A549 (cell line): ENCODE data around the gene PCYT2. TPM values are rescaled to one million over a fixed set of nuclear protein-coding genes. Genes with fewer than 3 reads are reported as not detected.
A peak's percentile ranks its signal among the peaks of the same experiment; 100 is the strongest.

Experiments
- ATAC-seq, 2 experiments: fragments of 200-7000 bp in 1 of 2; fragments of >200 bp in 1 of 2; cut with Nextera tagmentation in 1 of 2; cut with Tn5 transposase in 1 of 2; 3 replicates each; pipeline versions ENCODE4 v1.8.0 to v1.9.1; 2018 to 2020; ENCODE audit warnings: mild to moderate bottlenecking in 1 of 2, moderate library complexity in 1 of 2
- CTCF ChIA-PET: fragments of 300-600 bp; sonication (Branson Sonifier 250); formaldehyde crosslinking; extraction: SDS; loops from one replicate; lab custom pipeline; 2021; ENCODE audit warnings: antibody characterized with exemption, inconsistent platforms; lab: Yijun Ruan, JAX
- POLR2A ChIA-PET: fragments of 350-600 bp; formaldehyde crosslinking; extraction: SDS; loops from one replicate; lab custom pipeline; 2021; ENCODE audit warnings: antibody characterized with exemption, inconsistent platforms; lab: Yijun Ruan, JAX
- DNase-seq, 2 experiments: peaks; one replicate each; pipeline versions ENCODE4 v3.0.0 to v3.0.0-alpha.2; 2011 to 2016; ENCODE audit warnings: low read depth in 1 of 2, low spot score in 1 of 2
- FAIRE-seq: peaks from 2 replicates; lab custom pipeline; 2011; peaks lifted over from hg19 to GRCh38; lab: Jason Lieb, UNC
- H3K27ac ChIP-seq, 2 experiments: fragments of >200 bp; sonication (Bioruptor Twin); formaldehyde crosslinking; 3 replicates each; pipeline ENCODE4 v1.5.1; 2016 to 2017
- H3K4me1 ChIP-seq: fragments of >200 bp; sonication (Bioruptor Twin); formaldehyde crosslinking; 3 replicates; pipeline ENCODE4 v1.6.1; 2016
- H3K4me2 ChIP-seq: fragments of >200 bp; sonication (Bioruptor Twin); formaldehyde crosslinking; 3 replicates; pipeline ENCODE4 v1.6.1; 2016
- H3K4me3 ChIP-seq: fragments of >200 bp; sonication (Bioruptor Twin); formaldehyde crosslinking; 3 replicates; pipeline ENCODE4 v1.5.1; 2016
- H3K9me3 ChIP-seq: fragments of >200 bp; sonication (Bioruptor Twin); formaldehyde crosslinking; 3 replicates; pipeline ENCODE4 v1.6.1; 2016
- CBX8 ChIP-seq: fragments of 200-600 bp; sonication (generic); IDR thresholded peaks from 2 replicates; pipeline ENCODE4 v1.6.1; 2016
- CHD2 ChIP-seq: fragments of 150-350 bp; IDR thresholded peaks from 2 replicates; pipeline ENCODE4 v1.6.1; 2014; ENCODE audit warnings: low read length; ENCODE audit not compliant: partially characterized antibody
- EHF ChIP-seq: fragments of 250-450 bp; sonication (Bioruptor Pico); IDR thresholded peaks from 2 replicates; pipeline ENCODE4 v1.5.0; 2020; ENCODE audit warnings: mild to moderate bottlenecking
- EHMT2 ChIP-seq: fragments of 200-600 bp; sonication (generic); IDR thresholded peaks from 2 replicates; pipeline ENCODE4 v1.6.1; 2016; ENCODE audit warnings: antibody characterized with exemption, low read depth, mild to moderate bottlenecking, moderate library complexity
- ESRRA ChIP-seq: fragments of 150-350 bp; IDR thresholded peaks from 2 replicates; pipeline ENCODE4 v1.6.1; 2014; ENCODE audit warnings: mild to moderate bottlenecking, low read length, borderline replicate concordance
- FOSB ChIP-seq: fragments of 250-450 bp; sonication (Bioruptor Pico); IDR thresholded peaks from 2 replicates; pipeline ENCODE4 v1.5.0; 2020; ENCODE audit warnings: mild to moderate bottlenecking, moderate library complexity
- FOXS1 ChIP-seq: fragments of 250-450 bp; sonication (Bioruptor Pico); IDR thresholded peaks from 2 replicates; pipeline ENCODE4 v1.5.0; 2020; ENCODE audit warnings: mild to moderate bottlenecking, moderate library complexity
- GATA3 ChIP-seq: IDR thresholded peaks from 2 replicates; pipeline ENCODE4 v1.6.1; 2012; ENCODE audit warnings: borderline replicate concordance
- HDAC2 ChIP-seq: fragments of 200-600 bp; sonication (generic); IDR thresholded peaks from 2 replicates; pipeline ENCODE4 v1.6.1; 2016
- HES2 ChIP-seq: fragments of >200 bp; sonication (Bioruptor Twin); formaldehyde crosslinking; IDR thresholded peaks from 2 replicates; pipeline ENCODE4 v1.6.1; 2016
- HOXB5 ChIP-seq: fragments of 250-450 bp; sonication (Bioruptor Pico); IDR thresholded peaks from 2 replicates; pipeline ENCODE4 v1.5.0; 2020; ENCODE audit warnings: mild to moderate bottlenecking, moderate library complexity
- JUN ChIP-seq, 2 experiments: fragments of >200 bp; sonication (Bioruptor Twin); formaldehyde crosslinking; IDR thresholded peaks; 2 replicates in 1 of 2; 3 replicates in 1 of 2; pipeline ENCODE4 v1.6.1; 2016 to 2017
- JUNB ChIP-seq: fragments of >200 bp; sonication (Bioruptor Twin); formaldehyde crosslinking; IDR thresholded peaks from 2 replicates; pipeline ENCODE4 v1.6.1; 2016
- KDM1A ChIP-seq: fragments of 200-600 bp; sonication (generic); IDR thresholded peaks from 2 replicates; pipeline ENCODE4 v1.6.1; 2016; ENCODE audit warnings: low read depth, mild to moderate bottlenecking
- MAFK ChIP-seq: fragments of 450-650 bp; IDR thresholded peaks from 2 replicates; pipeline ENCODE4 v1.6.1; 2014; ENCODE audit not compliant: partially characterized antibody
- MYC ChIP-seq: IDR thresholded peaks from 2 replicates; pipeline ENCODE4 v1.6.1; 2012; ENCODE audit warnings: mild to moderate bottlenecking, inconsistent platforms, low read length, improper control_type of control experiment, borderline replicate concordance
- POLR2A ChIP-seq: IDR thresholded peaks from 2 replicates; pipeline ENCODE4 v1.6.1; 2012; ENCODE audit warnings: mild to moderate bottlenecking, low read length
- RAD21 ChIP-seq, 2 experiments: fragments of >200 bp in 1 of 2; sonication (Bioruptor Twin) in 1 of 2; formaldehyde crosslinking in 1 of 2; IDR thresholded peaks in 1 of 2; conservative IDR thresholded peaks in 1 of 2; 2 replicates in 1 of 2; 3 replicates in 1 of 2; pipeline ENCODE4 v1.6.1; 2012 to 2018; ENCODE audit warnings: inconsistent platforms in 1 of 2
- RFX5 ChIP-seq: fragments of 450-650 bp; IDR thresholded peaks from 2 replicates; pipeline ENCODE4 v1.7.1; 2014; ENCODE audit warnings: antibody characterized with exemption, mild to moderate bottlenecking, moderate library complexity
- RNF2 ChIP-seq: fragments of 200-600 bp; sonication (generic); IDR thresholded peaks from 2 replicates; pipeline ENCODE4 v1.6.1; 2016; ENCODE audit warnings: low read depth, mild to moderate bottlenecking, antibody characterized with exemption, moderate library complexity, borderline replicate concordance
- TFCP2L1 ChIP-seq: fragments of 250-450 bp; sonication (Bioruptor Pico); IDR thresholded peaks from 2 replicates; pipeline ENCODE4 v1.5.0; 2021; ENCODE audit warnings: mild to moderate bottlenecking
- USF2 ChIP-seq: fragments of 450-650 bp; IDR thresholded peaks from 2 replicates; pipeline ENCODE4 v1.6.1; 2014; ENCODE audit warnings: antibody characterized with exemption
- ZFP36 ChIP-seq: fragments of 450-650 bp; IDR thresholded peaks from 2 replicates; pipeline ENCODE4 v1.6.1; 2014; ENCODE audit warnings: borderline replicate concordance; ENCODE audit not compliant: partially characterized antibody
- ZNF302 ChIP-seq: fragments of 250-450 bp; sonication (Bioruptor Pico); IDR thresholded peaks from 2 replicates; pipeline ENCODE4 v1.9.0; 2021; ENCODE audit warnings: inconsistent platforms, mild to moderate bottlenecking, moderate library complexity
- ZSCAN20 ChIP-seq: fragments of 250-450 bp; sonication (Bioruptor Pico); IDR thresholded peaks from 2 replicates; pipeline ENCODE4 v1.8.0; 2022; ENCODE audit warnings: mild to moderate bottlenecking, moderate library complexity
- WGBS: methylation state at CpG from one replicate; pipeline ENCODE4 v1.1.6; 2017; ENCODE audit errors: missing lambda C conversion rate; 5-methylcytosine and 5-hydroxymethylcytosine counted together
- polyA plus RNA-seq, 4 experiments: library from polyadenylated mRNA; depleted of rRNA in 3 of 4; stranded (reverse); fragments of >200 nt; fragmentation: RNase III in 1 of 4; extraction: RNeasy Plus Mini Kit Qiagen cat#74134 plus additional on column Dnase treatment in 1 of 4; gene quantifications; 2 replicates in 3 of 4; 3 replicates in 1 of 4; pipeline ENCODE4 v1.2.3, GENCODE V29; 2011 to 2017
- TF ChIP-seq, protein P1 (sequence below): fragments of 250-450 bp; sonication (Bioruptor Pico); IDR thresholded peaks from 2 replicates; pipeline ENCODE4 v1.5.0; 2021; ENCODE audit warnings: mild to moderate bottlenecking, moderate library complexity, borderline replicate concordance
- TF ChIP-seq, protein P2 (sequence below): fragments of 250-450 bp; sonication (Bioruptor Pico); IDR thresholded peaks from 2 replicates; pipeline ENCODE4 v1.5.0; 2020; ENCODE audit warnings: low read depth, mild to moderate bottlenecking, moderate library complexity

PCYT2 gene
- polyA plus RNA-seq, 2 of the 4 experiments (the other 2 are of a cell fraction) = 7.1 to 17.0 TPM

DNA sequence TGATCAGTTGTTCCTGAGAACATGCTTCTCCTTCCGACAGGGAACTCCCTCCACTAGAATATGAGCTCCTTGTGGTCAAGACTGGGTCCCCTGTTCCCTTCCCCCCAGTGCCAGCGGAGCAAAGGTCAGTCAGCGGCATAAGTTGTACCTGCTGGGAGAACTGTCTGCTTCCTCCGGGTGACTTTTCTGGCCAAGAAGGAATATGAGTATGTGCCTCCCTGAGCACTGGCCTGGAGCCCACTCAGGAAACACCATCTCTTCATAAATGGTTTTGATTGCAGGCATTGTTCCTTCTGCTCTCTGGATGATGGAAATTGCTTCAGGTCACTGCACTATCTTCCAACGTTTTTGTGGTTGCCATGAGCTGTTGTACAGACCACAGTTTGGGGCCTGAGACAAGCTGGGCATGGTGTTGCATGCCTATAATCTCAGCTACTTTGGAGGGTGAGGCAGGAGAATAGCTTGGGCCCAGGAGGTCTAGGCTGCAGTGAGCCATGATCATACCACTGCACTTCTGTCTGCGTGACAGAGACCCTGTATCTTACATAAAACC lies 48.0 kb downstream of the PCYT2 start:
- H3K4me3 ChIP-seq = no peak overlapping the region
- 68% methylated on average over 6 of the region's 6 CpGs for WGBS
- ChIA-PET CTCF (interaction anchor here (0.9 to 2.4 kb wide), 5 partner anchors 8 to 139 kb away, joined by 3 to 7 read pairs (median 3); no protein-coding TSS in a partner anchor), POLR2A (no interaction called here)
- H3K4me1 ChIP-seq = peaks cover 54% of the 10 kb centered on the region
- peak overlapping the region; percentile 89 for H3K4me2 ChIP-seq
- H3K27ac ChIP-seq = no peak overlapping the region
- ATAC-seq (no peak), FAIRE-seq (no peak), DNase-seq (no peak)
- TF ChIP-seq MYC (no peak), KDM1A (no peak), GATA3 (no peak), MAFK (no peak), EHMT2 (no peak), RFX5 (no peak), RAD21 (conservative IDR thresholded peaks at IDR 0.05 in 1 of 2, IDR thresholded peaks at IDR 0.05 in 1 of 2) (no peak), FOSB (CRISPR knock-in tag) (no peak), JUN (IDR thresholded peaks at IDR 0.05) (no peak; a peak in 1 of 5 replicates), POLR2A (no peak), HES2 (no peak), CHD2 (no peak), RNF2 (no peak)
- H3K9me3 ChIP-seq = no peaks in the 10 kb centered on the region

DNA sequence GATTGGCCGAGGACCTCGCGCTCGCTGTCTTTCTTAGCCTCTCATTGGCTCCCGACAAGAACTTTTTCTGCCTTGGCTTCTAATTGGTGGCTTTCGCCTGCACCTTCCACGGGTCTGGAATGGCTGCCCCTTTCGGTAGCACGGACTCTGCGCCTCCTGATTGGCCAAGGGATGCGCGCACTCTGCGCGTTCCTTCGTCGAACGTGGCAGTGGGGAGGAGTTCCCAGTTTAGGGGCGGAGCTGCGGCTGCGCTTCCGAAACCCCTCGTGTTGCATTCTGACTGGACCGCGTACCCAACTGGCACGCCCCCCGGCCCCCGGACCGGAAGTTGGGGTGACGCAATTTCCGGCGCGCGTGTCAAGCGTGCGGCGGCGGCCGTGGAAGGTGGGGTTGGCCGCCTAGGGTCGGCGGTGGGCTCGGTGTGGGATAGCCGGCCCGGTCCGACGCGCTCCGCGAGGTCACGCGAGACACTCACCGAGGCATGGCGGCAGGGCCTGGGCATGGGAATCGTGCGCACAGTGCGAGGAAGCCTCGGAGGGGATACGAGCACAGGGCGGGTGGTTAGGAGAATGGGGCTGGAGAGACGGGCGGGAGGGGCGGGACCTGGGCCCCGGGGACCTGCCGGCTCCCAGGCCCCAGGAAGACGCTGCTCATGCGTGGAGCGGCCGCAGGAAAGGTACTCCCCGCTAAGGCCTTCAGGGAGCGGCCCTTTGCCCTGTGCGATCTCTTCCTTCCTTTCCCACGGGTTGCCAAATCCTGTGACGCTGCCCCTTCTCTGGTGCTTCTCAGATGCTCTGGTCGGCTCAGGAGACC lies 50.2 kb downstream of the PCYT2 start:
- FAIRE-seq (peak; percentile 98), ATAC-seq (peak; percentile 84 to 92), DNase-seq (peak; percentile 100)
- peak overlapping the region; percentile 91 to 94 for H3K27ac ChIP-seq
- 2% methylated on average over 50 of the region's 74 CpGs for WGBS
- H3K4me2 ChIP-seq = peak overlapping the region; percentile 89
- H3K4me1 ChIP-seq = peaks cover 35% of the 10 kb centered on the region
- ChIA-PET CTCF (interaction anchor here (1.4 to 1.6 kb wide), 2 partner anchors 9 to 11 kb away, joined by 3 to 6 read pairs; no protein-coding TSS in a partner anchor), POLR2A (interaction anchor here (0.5 to 1.1 kb wide), 13 partner anchors 8 to 145 kb away, joined by 3 to 11 read pairs (median 4); partner anchors contain the start of genes ARHGDIA and MCRIP1)
- H3K9me3 ChIP-seq = no peaks in the 10 kb centered on the region
- H3K4me3 ChIP-seq = peak overlapping the region; percentile 72
- TF ChIP-seq USF2 = no peak
- TF ChIP-seq CHD2 = peak; percentile 54
- TF ChIP-seq ZSCAN20 = peak; percentile 100
- TF ChIP-seq, protein P1, sequence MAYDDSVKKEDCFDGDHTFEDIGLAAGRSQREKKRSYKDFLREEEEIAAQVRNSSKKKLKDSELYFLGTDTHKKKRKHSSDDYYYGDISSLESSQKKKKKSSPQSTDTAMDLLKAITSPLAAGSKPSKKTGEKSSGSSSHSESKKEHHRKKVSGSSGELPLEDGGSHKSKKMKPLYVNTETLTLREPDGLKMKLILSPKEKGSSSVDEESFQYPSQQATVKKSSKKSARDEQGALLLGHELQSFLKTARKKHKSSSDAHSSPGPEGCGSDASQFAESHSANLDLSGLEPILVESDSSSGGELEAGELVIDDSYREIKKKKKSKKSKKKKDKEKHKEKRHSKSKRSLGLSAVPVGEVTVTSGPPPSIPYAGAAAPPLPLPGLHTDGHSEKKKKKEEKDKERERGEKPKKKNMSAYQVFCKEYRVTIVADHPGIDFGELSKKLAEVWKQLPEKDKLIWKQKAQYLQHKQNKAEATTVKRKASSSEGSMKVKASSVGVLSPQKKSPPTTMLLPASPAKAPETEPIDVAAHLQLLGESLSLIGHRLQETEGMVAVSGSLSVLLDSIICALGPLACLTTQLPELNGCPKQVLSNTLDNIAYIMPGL (CRISPR knock-in tag) = peak; percentile 96; the same call in 1 of the 2 replicates
- TF ChIP-seq HDAC2 = no peak
- peak; percentile 100 for TF ChIP-seq EHF (CRISPR knock-in tag)
- no peak for TF ChIP-seq ESRRA
- TF ChIP-seq MAFK = no peak
- peak; percentile 84 for TF ChIP-seq RFX5
- TF ChIP-seq, protein P2, sequence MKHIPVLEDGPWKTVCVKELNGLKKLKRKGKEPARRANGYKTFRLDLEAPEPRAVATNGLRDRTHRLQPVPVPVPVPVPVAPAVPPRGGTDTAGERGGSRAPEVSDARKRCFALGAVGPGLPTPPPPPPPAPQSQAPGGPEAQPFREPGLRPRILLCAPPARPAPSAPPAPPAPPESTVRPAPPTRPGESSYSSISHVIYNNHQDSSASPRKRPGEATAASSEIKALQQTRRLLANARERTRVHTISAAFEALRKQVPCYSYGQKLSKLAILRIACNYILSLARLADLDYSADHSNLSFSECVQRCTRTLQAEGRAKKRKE (CRISPR knock-in tag) = peak; percentile 100
- peak; percentile 100 for TF ChIP-seq HOXB5 (CRISPR knock-in tag)
- peak; percentile 99 for TF ChIP-seq ZNF302 (CRISPR knock-in tag)
- TF ChIP-seq MYC = peak; percentile 92
- no peak for TF ChIP-seq RNF2
- no peak for TF ChIP-seq JUNB
- peak; percentile 100 for TF ChIP-seq FOXS1 (CRISPR knock-in tag)
- TF ChIP-seq CBX8 = no peak
- peak; percentile 82 to 90; a peak in 4 of 5 replicates for TF ChIP-seq JUN (IDR thresholded peaks at IDR 0.05)
- peak; percentile 97 for TF ChIP-seq FOSB (CRISPR knock-in tag)
- no peak for TF ChIP-seq KDM1A
- TF ChIP-seq EHMT2 = no peak
- TF ChIP-seq ZFP36 = no peak
- peak; percentile 99 for TF ChIP-seq TFCP2L1 (CRISPR knock-in tag)
